GM12892 (cell line): ENCODE data around the gene HIKESHI.

ENCODE experiments used
- DNase-seq: peaks from one replicate; pipeline ENCODE4 v3.0.0; 2011; ENCODE audit not compliant: insufficient read length
- FAIRE-seq: peaks from 2 replicates; lab custom pipeline; 2011; peaks lifted over from hg19 to GRCh38; lab: Jason Lieb, UNC
- POLR2A ChIP-seq: IDR thresholded peaks from 2 replicates; pipeline ENCODE4 v1.6.1; 2011; ENCODE audit warnings: low read depth, low read length, control low read depth
- POLR2AphosphoS5 ChIP-seq: IDR thresholded peaks from 2 replicates; pipeline ENCODE4 v1.6.1; 2011; ENCODE audit warnings: low read depth, low read length, control low read depth
- TAF1 ChIP-seq: IDR thresholded peaks from 2 replicates; pipeline ENCODE4 v1.6.1; 2011; ENCODE audit warnings: low read depth, mild to moderate bottlenecking, control low read depth, low read length, borderline replicate concordance

Gene HIKESHI

DNA sequence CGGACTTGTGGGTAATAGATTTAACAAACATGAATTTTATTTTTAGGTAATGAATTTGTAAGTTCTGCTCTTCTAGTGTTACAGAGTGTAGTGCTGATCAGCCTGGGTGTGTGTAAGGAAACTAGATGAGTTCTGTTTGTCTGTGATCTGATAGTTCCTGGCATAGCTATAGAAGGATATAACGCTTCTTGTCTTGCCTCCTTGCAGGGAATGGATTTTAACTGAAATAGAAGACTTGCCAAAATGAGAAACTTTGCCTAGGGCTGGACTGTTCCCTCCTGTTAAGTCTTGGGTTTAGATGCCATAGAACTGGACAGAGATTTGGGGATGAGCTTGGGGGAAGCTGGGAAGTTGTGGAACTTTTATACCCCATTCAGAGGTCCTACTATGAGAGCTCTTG lies 84.2 kb downstream of the HIKESHI start:
- FAIRE-seq (no peak), DNase-seq (no peak)
- no peak for TF ChIP-seq POLR2AphosphoS5
- TF ChIP-seq TAF1: no peak
- no peak for TF ChIP-seq POLR2A

DNA sequence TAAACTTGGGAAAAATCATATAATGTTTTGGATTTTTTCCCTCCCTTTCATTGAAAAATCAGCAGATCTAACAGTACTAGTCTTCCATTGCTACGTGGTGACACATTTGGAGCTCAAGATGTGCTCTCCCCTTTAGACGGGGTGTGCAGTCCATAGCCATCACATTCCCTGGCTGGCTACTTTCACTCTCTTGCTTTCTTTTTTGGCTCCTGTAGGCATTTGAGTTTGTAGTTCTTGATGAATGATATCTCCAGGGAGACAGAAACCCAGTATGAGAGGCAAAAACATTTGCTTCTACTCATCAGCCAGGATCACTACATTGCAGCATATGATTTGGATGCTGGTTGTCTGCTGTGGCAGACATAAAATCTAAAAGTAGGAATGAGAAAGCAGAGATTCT lies 84.7 kb downstream of the HIKESHI start:
- no peak for DNase-seq
- FAIRE-seq: no peak
- TF ChIP-seq POLR2A (no peak), TAF1 (no peak), POLR2AphosphoS5 (no peak)

GRCh38 chr11:86388198-86388597 lies 86.2 kb downstream of the HIKESHI start:
- DNase-seq (no peak), FAIRE-seq (no peak)
- TF ChIP-seq POLR2AphosphoS5: no peak
- TF ChIP-seq POLR2A: no peak

DNA sequence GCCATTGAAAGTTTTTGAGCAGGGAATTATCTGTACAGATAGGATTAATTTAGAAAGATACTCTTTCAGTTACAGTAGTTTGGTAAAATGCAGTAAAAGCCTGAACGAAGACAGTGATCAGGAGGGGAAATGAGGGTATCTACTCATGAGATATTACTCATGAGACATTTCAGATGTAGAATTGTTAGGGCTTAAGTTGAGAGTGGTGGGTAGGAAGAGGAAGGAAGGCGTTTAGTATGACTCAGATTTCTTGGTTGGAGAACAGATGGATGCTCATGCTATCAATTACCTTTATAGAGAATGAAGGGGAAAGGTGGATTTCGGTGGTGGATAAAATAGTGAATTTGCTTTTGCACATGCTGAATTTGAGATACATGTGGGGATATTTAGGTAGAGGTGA lies 88.4 kb downstream of the HIKESHI start:
- no peak for TF ChIP-seq POLR2A
- TF ChIP-seq POLR2AphosphoS5: no peak
- TF ChIP-seq TAF1: no peak
- no peak for FAIRE-seq
- no peak for DNase-seq

DNA sequence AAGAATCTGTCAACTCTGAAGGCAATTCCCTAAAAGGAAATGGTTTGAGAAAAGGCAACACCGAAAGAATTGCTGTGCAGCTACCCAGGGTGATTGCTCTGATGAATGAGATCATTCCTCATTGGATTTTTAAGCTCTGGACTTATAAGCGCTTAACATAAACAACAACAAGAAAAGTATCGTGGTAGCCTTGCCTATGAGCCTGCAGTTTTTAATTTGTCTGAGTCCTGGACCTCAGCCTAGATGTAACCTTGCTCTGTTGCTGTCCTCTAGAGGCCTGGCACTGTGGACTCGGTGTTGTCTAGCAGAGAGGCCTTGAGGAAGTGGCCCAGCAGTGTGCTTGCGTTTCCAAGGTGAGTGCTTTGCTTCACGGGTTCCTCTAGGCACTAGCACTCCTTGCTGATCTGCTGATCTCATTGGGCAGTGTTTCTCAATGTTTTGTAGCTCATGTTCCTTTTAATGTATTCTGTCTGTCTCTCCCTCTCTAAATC lies 93.1 kb downstream of the HIKESHI start:
- TF ChIP-seq TAF1 (no peak), POLR2AphosphoS5 (no peak), POLR2A (no peak)
- FAIRE-seq (peak; percentile 42), DNase-seq (no peak)
